ENCODE data around the gene CNN3.

DNA sequence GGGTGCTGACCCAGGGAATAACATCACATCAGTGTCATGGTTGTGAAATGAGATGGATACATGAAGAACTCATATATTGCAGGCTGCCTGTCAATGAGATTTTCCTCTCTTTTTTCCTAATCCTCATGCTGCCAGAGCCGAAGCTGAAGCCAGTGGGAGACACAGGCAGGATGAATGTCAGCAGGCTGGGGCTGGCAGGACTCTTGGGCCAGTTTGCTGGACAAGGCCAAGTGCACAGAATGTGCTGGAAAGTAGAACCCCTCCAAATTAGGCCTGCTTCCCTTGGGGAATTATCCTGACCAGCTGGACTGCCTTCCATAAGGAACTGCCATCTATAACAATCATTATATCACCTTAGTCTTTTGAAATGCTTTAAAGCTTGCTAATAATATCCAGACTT lies 75.3 kb downstream of the CNN3 start:
- TF ChIP-seq EZH2phosphoT487 (IDR thresholded peaks at IDR 0.05; ENCODE audit: borderline replicate concordance, low read depth, low read length), result no peak
- TF ChIP-seq, protein P1, sequence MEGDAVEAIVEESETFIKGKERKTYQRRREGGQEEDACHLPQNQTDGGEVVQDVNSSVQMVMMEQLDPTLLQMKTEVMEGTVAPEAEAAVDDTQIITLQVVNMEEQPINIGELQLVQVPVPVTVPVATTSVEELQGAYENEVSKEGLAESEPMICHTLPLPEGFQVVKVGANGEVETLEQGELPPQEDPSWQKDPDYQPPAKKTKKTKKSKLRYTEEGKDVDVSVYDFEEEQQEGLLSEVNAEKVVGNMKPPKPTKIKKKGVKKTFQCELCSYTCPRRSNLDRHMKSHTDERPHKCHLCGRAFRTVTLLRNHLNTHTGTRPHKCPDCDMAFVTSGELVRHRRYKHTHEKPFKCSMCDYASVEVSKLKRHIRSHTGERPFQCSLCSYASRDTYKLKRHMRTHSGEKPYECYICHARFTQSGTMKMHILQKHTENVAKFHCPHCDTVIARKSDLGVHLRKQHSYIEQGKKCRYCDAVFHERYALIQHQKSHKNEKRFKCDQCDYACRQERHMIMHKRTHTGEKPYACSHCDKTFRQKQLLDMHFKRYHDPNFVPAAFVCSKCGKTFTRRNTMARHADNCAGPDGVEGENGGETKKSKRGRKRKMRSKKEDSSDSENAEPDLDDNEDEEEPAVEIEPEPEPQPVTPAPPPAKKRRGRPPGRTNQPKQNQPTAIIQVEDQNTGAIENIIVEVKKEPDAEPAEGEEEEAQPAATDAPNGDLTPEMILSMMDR (conservative IDR thresholded peaks at IDR 0.05; ENCODE audit: low read length), result no peak
